SW 1271 (cell line): ENCODE results near the gene ZNF552.
A peak's percentile ranks its signal among the peaks of the same experiment; 100 is the strongest.

ENCODE experiments used
- DNase-seq, 2 experiments: peaks; one replicate each; lab custom pipeline; 2025; lab: John Stamatoyannopoulos, UW

Gene ZNF552

GRCh38 chr19:57776764-57777296 lies 37.9 kb downstream of the ZNF552 start:
- no peak for DNase-seq

- DNase-seq = no peak
These were observed 41.2 kb downstream of the ZNF552 start for GRCh38 chr19:57773488-57773887.

DNA sequence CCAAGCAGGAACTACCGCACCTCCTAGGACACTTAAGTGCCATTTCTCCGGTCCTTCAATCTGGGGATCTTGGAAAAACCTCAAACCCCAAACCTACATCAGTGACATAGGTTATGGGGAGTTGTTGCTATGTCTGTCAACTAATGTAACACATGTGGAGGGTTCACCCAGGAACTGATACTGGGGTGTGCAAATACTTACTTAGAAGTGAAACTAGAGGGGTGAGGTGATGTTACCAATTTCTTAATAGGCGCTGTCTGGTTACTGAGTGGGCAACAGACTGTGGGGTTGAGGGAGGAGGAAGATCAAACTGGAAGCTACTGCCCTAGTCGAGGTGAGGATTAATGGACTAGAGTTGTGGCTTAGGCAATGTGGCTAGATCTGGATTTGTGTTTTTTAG lies 43.3 kb downstream of the ZNF552 start:
- DNase-seq = no peak

GRCh38 chr19:57769345-57770131 lies 45.2 kb downstream of the ZNF552 start, which contains the start of gene ZNF586:
Gene ZNF586, plus strand, starts transcription at chr19:57769676. Its CDS starts 167 bp downstream, at chr19:57769843.
- peak; percentile 62 to 81 for DNase-seq

DNA sequence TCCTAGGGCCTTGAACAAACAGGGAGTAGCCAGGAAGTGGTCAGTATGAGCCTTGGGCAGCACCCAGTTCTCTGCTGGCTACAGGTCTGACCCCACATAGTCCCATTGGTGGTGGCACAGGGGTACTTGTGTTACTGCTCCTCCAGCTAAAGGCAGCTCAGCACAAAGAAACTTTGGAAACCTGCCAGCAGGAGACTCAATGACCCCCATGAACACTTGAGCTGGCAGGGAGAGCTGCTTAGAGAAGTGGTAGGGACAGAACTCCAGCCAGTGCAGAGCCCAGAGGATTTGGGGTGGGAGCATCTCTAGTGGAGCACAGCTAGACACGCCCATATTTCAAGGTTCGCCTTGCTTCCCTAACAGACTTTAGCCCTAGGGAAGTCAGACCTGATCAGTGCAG lies 55.6 kb downstream of the ZNF552 start:
- DNase-seq = no peak

DNA sequence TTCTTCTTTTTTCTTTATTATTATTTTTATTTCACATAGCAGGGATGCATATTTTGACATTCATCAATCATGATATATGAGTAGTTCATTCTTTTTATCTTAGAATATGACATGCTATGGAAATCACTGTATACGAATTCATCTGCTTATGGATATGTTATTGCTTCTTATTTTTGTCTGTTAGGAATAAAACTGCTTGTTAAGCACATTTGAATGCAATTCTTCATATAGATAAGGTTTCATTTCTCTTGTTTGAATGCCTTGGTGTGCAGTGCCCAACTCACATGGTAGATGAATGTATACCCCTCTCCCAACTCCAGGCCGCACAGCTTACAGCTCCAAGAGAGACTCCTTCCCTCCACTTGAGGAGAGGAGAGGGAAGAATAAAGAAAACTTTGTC lies 56.8 kb downstream of the ZNF552 start:
- DNase-seq = no peak
